ENCODE results near the gene TEX22. TPM values are rescaled to one million over a fixed set of nuclear protein-coding genes. Genes with fewer than 3 reads are reported as not detected.

The TEX22 gene
- total RNA-seq: under 1 TPM in 3 of 4 donors, not detected in 1; 0.22 to 0.81 (median 0.33) TPM

GRCh38 chr14:105398044-105398725 lies at the start of gene TEX22:
Gene TEX22, plus strand, starts transcription at chr14:105398538. Its CDS starts 803 bp downstream, at chr14:105399341.
- WGBS, 2 donors: 7 to 13% methylated on average over 3 to 7 of the region's 77 CpGs
- peak within 1 kb of the TSS; percentile 68 to 97 (median 96) for H3K4me3 ChIP-seq (replicated peaks in 1 of 3)
- peak within 1 kb of the TSS; percentile 74 to 80 (median 78) for H3K27ac ChIP-seq
- intact Hi-C loops (cut with DNase I): no loop called here
- peak; percentile 86 to 88 for DNase-seq
- TF ChIP-seq CTCF (IDR thresholded peaks at IDR 0.05) (peak in 2 of 6 experiments; percentile 8 to 17), POLR2A (IDR thresholded peaks at IDR 0.05) (peak in 1 of 2 donors; percentile 80)
- no peaks in the 10 kb centered on the region for H3K27me3 ChIP-seq
- peaks cover 3 to 4% of the 10 kb centered on the region in 2 donors for H3K36me3 ChIP-seq
- no peaks in the 10 kb centered on the region for H3K9me3 ChIP-seq
- peaks cover 12 to 20% of the 10 kb centered on the region in 2 donors for H3K4me1 ChIP-seq

- no peak for DNase-seq
- no peaks in the 10 kb centered on the region for H3K36me3 ChIP-seq
- intact Hi-C loops (cut with DNase I): no loop called here
- peaks cover 0 to 11% of the 10 kb centered on the region in 2 donors for H3K4me1 ChIP-seq
- H3K9me3 ChIP-seq: no peaks in the 10 kb centered on the region
- H3K4me3 ChIP-seq (replicated peaks in 1 of 3): no peak overlapping the region
- WGBS, 2 donors: 71 to 91% methylated on average over 2 to 14 of the region's 19 CpGs
- no peak overlapping the region for H3K27ac ChIP-seq
- TF ChIP-seq CTCF (IDR thresholded peaks at IDR 0.05) (no peak), POLR2A (IDR thresholded peaks at IDR 0.05) (no peak)
- no peaks in the 10 kb centered on the region for H3K27me3 ChIP-seq
These were observed 49.2 kb upstream of the TEX22 start for GRCh38 chr14:105348945-105349699.

- WGBS, 2 donors: 88 to 89% methylated on average over 5 to 9 of the region's 11 CpGs
- no peak for DNase-seq
- no peaks in the 10 kb centered on the region for H3K36me3 ChIP-seq
- intact Hi-C loops (cut with DNase I): loop anchor here (5.0 kb wide), 1 partner anchor 258 kb away; no protein-coding TSS in a partner anchor
- H3K27ac ChIP-seq: no peak overlapping the region
- TF ChIP-seq POLR2A (IDR thresholded peaks at IDR 0.05): no peak
- TF ChIP-seq CTCF (IDR thresholded peaks at IDR 0.05): no peak
- H3K4me1 ChIP-seq: peaks cover 0 to 11% of the 10 kb centered on the region in 2 donors
- no peaks in the 10 kb centered on the region for H3K9me3 ChIP-seq
- no peak overlapping the region for H3K4me3 ChIP-seq (replicated peaks in 1 of 3)
- H3K27me3 ChIP-seq: no peaks in the 10 kb centered on the region
These were observed 48.3 kb upstream of the TEX22 start for GRCh38 chr14:105349992-105350391.

GRCh38 chr14:105350450-105351244 lies 47.7 kb upstream of the TEX22 start:
- DNase-seq: no peak
- TF ChIP-seq POLR2A (IDR thresholded peaks at IDR 0.05) (no peak), CTCF (IDR thresholded peaks at IDR 0.05) (no peak)
- intact Hi-C loops (cut with DNase I): loop anchor here (5.0 kb wide), 1 partner anchor 258 kb away; no protein-coding TSS in a partner anchor
- Histone ChIP-seq H3K4me3 (replicated peaks in 1 of 3) (no peak overlapping the region), H3K27me3 (no peaks in the 10 kb centered on the region), H3K9me3 (no peaks in the 10 kb centered on the region), H3K4me1 (peaks cover 0 to 11% of the 10 kb centered on the region in 2 donors), H3K27ac (no peak overlapping the region), H3K36me3 (no peaks in the 10 kb centered on the region)
- WGBS, 2 donors: 94 to 96% methylated on average over 34 to 37 of the region's 37 CpGs
